DMS53 treated with DMSO at 0.1 percent for 48 hours (cell line): Measurements from ENCODE around the gene SFXN4.
"Not testable (repeated sequence)": the region's sequence is repeated elsewhere in the genome, so short reads cannot be mapped to it uniquely, and the experiment has no call there.

Source experiments
- DNase-seq: peaks from one replicate; lab custom pipeline; 2025; ENCODE audit not compliant: unreplicated experiment; lab: John Stamatoyannopoulos, UW

SFXN4 gene

DNA sequence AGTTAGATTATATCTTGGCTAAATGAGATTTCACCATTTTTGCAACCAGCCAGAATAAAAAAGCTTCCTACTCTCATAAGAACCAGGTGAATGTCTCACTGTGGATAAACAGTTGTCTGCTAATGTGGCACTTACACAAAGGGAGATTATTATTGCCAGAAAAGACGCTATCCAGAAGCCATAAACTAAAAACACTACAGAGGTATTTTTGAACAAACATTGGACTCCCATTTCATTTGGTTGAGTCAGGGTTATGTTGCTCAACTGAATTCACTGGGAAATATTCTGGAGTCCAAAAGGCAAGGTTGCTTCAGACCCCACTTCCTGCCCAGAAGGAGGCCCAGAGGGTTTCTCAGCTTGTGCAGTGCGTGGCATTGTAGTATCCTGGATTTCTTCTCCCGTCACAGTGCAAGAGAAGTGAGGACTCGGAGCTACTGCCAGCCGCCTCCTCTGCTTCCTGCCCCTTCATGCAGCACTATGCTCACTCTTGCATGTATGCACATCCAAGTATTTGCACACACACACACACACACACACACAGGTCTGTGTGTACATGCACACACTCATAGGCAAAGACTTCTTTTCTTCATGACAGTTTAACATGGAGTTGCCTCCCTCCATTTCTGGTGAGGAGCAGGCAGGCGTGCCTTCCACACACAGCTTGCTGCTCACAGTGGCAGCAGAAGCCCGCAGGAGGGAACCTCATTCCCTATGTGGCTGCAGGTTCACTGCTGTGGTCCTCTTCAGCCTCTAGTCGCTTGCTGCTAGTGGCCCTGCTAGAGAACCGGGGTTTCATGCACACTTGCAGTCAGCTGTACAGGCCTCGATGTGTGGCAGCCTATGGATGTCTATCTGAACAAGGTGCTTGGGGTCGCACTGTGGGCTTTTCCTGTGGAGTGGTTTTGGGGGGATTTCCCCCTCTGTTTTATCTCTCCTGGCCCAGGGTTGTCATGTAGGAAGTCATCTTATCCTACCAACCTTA lies 51.5 kb downstream of the SFXN4 start:
- DNase-seq = no peak

DNA sequence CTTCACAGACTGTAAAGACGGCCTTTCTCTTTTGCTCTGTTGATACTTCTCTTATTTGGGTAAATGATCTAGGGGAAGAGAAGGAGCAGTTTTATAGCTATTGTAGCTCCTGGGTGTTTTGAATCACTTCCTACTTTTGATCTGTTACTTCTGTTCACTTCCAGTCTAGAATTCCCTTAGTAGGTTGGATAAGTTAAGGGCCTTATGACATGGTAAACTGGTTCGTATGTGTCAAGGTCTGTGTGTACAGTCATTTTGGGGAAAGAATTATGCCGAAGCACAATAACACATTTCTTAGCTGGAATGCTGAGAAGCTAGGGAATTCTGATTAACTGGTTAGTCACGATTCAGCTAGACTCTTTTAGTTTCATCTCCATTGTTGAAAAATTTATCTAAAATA lies 53.5 kb downstream of the SFXN4 start:
- DNase-seq = no peak

DNA sequence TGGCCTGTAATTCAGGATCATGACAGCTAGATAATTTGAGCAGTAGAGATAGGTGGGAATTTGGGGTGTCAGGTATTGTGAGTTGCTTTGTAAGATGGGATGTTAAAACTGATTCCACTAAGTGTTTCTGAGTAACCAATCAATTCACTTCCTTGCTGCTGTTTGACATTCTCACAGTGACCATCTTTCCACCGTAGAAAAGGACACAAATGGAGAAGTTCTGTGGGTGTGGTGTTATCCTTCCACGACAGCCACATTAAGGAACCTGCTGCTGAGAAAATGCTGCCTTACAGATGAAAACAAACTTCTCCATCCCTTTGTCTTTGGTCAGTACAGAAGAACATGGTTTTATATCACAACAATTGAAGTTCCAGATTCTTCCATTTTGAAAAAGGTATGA lies 57.7 kb downstream of the SFXN4 start:
- not testable (repeated sequence) for DNase-seq

- DNase-seq = not testable (repeated sequence)
These were observed 58.4 kb downstream of the SFXN4 start for GRCh38 chr10:119107106-119107505.

DNA sequence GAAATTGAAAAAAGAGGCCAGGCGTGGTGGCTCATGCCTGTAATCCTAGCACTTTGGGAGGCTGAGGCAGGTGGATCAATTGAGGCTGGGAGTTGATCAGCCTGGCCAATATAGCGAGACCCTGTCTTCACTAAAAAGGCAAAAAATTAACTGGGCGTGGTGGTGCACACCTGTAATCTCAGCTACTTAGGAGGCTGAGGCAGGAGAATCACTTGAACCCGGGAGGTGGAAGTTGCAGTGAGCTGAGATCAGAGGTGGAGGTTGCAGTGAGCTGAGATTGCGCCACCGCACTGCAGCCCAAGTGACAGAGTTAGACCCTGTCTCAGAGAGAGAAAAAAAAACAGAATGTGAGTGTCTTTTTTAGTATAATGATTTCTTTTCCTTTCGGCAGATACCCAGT lies 59.6 kb downstream of the SFXN4 start:
- not testable (repeated sequence) for DNase-seq

DNA sequence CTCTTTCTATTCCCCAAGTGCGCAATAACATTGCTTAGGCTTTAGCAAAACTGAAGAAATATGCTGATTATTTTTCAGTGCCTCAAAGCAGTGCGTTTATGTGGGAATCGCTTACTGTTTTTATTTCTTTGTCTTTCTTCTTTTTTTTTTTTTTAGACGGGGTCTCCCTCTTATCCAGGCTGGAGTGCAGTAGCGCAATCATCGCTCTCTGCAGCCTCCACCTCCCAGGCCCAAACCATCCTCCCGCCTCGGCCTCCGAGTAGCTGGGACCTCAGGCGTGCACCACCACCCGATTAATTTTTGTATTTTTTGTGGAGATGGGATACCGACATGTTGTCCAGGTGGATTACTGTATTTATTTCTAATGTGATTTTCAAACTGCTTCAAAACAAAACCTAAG lies 60.4 kb downstream of the SFXN4 start:
- DNase-seq = no peak

GRCh38 chr10:119104654-119105015 lies 60.9 kb downstream of the SFXN4 start:
- DNase-seq = no peak

DNA sequence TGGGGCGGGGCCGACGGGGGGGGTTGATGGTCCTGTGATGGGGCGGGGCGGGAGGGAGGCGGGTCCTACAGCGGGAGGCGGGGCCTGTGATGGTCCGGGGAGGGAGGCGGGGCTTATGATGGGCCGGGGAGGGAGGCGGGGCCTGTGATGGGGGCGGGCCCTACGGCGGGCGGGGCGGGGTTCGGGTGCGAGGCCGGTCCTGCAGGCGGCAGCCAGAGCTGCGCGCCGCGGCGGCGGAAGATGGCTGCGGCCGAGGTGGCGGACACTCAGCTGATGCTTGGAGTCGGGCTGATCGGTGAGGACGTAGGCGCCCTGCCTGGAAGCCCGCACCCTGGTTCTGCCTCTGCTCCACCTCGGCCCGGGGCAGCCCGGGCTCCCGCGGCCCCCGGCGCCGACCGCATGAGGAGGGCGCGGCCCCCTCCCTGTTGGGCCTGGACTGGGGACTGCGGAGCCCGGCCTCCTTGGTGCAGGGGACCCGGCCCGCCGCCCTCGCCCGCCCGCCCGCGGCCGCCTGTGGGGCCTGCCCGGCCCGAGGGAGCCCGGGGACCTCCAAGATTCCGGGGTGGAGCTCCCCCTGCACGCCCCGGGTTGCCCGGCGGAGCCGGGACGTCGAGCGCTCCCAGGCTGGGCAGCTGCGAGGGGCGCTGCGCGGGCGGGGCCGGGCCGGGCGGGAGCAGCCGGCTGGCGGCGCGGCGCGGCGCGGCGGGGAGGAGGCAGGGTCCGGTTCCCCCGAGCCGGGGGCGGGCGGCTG lies 61.4 kb downstream of the SFXN4 start, which contains the start of gene DENND10:
Gene DENND10 (plus strand): TSS at position 211 of the 751 bp plus-strand sequence. CDS start 30 bp downstream, at position 241.
- DNase-seq = peak; percentile 9

GRCh38 chr10:119103241-119103902 lies 62.1 kb downstream of the SFXN4 start:
- no peak for DNase-seq

DNA sequence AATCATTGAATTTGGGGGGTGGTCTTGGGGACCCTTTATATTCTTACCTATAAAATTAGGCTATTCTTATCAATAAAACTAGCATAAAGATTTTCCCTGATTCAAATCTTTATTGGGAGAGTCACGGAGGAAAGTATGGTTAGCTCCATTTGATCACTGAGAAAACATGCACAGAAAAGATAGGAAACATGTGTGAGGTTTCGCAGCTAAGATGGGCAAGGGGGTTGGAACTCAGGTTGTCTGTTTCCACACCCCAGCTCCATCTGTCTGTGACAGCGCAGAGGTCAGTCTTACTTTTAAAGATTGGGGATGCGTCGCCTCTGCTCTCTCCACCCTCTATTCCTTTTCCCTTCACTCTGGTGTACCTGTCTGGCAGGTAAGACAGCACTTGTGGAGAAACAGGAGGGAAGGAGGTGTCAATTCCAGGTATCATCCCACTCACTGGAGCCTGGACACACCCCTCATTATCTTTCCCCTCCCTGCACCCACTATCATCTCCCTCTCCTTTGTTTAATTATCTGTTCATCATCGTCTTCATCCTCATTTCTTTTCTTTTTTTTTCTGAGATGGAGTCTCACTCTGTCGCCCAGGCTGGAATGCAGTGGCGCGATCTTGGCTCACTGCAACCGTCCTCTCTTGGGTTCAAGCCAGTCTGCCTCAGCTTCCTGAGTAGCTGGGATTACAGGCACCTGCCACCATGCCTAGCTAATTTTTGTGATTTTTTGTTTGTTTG lies 64.0 kb downstream of the SFXN4 start:
- peak; percentile 16 for DNase-seq

DNA sequence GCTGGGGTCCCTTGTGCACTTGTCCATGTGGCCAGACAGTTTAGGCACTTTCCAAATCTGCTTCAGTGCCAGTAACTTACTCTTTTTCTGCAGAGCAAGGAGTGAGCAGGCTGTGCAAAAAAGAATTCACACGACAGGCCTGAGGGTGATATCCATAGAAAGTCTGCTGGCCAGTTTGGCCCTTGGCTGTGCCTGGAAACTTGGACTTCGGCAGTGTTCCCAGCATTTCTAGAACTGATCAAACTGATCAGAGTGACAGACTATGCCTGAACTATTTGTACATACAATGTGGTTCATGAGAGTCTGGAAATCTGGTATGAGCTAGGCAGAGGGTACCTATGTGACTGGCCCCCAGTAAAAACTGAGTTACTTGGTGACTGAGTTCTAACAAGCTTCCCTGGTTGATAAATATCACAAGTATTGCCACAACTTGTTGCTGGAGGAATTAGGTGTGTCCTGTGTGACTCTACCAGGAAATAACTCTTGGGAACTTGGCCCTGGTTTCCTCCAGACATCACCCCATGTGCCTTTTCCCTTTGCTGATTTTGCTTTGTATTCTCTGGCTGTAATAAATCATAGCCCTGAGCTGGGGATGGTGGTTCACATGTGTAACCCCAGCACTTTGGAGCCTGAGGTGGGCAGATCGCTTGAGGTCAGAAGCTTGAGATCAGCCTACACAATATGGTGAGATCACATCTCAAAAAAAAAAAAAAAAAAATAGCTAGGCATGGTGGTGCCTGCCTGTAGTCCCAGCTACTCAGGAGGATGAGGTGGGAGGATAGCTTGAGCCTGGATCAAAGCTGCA lies 64.9 kb downstream of the SFXN4 start:
- no peak for DNase-seq

GRCh38 chr10:119098576-119098975 lies 66.9 kb downstream of the SFXN4 start:
- DNase-seq = no peak

- DNase-seq = not testable (repeated sequence)
These were observed 68.7 kb downstream of the SFXN4 start for GRCh38 chr10:119096641-119097415.

DNA sequence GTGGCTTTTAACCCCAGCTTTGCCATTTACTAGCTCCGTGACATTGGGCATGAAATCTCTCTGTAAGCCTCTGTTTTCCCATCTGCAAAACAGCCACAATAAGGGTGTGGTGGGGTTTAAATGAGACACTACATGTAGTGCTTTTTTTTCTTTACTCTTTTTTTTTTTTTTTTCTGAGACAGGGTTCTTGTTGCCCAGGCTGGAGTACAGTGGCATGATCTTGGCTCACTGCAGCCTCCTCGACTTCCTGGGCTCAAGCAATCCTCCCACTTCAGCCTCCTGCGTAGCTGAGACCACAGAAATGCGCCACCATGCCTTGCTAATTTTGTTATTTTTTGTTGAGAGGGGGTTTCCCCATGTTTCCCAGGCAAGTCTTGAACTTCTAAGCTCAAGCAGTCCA lies 69.9 kb downstream of the SFXN4 start:
- DNase-seq = no peak

DNA sequence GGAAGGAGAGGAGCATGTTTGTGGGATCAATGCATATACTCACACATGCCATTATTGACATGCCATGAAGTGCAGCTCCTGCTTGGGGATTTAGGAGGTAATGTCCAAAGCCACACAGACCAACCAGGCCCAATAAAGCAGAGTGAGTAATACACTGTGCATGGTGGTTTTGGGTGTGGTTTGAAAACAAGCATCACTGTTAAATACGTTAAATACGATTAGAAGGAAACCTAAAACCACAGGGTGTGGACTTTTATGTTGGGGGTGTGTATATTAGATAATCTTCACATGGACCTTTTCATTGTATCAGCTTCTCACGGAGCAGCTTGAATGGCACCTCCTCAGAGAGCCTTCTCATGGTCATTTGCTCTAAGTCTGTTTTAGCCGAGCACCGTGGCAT lies 74.5 kb downstream of the SFXN4 start:
- no peak for DNase-seq
